ENCODE results near the gene ABHD14A. TPM values are rescaled to one million over a fixed set of nuclear protein-coding genes. Genes with fewer than 3 reads are reported as not detected.

ABHD14A gene
- total and polyA plus RNA-seq, 9 donors, result 5.1 to 36.1 (median 27.4) TPM

DNA sequence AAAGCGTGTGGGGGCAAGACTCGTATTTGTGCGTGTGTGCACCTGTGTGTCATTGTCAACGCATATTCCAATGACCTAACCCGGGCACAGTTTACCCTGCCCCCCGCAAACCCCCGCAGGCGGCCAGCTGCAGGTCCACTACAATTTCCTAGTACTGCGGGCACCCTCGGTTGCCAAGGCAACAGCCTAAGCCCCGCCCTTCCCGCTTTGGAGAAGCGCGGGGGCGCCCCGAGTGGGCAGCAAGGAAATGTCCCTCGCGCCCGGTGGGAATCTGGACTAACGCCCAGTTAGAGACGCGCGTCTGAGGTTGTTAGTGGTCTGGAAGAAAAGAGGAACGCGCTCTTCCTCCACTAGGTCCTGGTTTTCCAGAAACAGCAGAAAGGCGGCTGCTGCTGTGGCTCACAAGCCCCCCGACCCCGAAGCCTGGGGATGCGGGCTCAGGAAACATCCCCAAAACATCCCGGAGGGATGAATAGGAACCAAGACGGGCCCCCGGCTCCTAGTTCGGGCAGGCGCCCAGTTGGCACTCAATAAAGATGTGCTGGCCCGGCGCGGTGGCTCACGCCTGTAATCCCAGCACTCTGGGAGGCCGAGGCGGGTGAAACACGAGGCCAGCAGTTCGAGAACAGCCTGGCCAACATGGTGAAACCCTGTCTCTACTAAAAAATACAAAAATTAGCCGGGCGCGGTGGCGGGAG lies 1.1 kb downstream of the ABHD14A start:
- DNase-seq, result peak; percentile 87 to 94 (median 90)
- peak overlapping the region; percentile 44 for H3K4me3 ChIP-seq

DNA sequence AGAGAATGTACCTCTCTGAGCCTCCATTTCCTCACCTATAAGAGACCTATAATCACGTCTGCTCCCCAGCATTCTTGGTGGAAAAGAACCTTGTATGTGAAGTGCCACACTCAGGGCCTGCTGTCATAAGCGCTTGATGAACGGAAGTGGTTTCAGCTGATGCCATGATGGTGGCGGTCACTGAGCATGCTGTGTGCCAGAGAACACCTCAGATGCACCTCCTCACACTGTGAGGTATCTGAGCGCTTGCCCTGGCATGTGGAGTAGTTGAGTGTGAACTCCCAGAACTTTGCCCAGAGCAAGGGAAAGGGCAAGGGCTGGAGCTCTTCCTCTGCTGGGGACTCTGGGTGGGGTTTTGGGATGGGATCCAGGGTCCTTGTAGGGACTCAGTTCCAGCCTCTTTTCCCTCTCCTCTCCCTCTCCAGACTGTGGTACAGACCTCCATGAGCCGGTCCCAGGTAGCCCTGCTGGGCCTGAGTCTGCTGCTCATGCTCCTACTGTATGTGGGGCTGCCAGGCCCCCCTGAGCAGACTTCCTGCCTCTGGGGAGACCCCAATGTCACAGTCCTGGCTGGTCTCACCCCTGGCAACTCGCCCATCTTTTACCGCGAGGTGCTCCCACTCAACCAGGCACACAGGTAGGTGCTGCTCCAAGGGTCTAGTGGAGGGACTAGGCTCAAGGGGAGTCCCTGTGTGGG lies 2.7 kb downstream of the ABHD14A start:
- Histone ChIP-seq H3K4me1 (ENCODE audit: insufficient read depth) (peaks cover 5% of the 10 kb centered on the region), H3K27me3 (no peaks in the 10 kb centered on the region), H3K27ac (no peak overlapping the region), H3K36me3 (no peaks in the 10 kb centered on the region), H3K9me3 (no peaks in the 10 kb centered on the region), H3K4me3 (no peak overlapping the region)
- no peak for DNase-seq
- 85 to 88% (median 85%) methylated on average over 6 to 9 of the region's 9 CpGs for WGBS, 3 donors
- TF ChIP-seq POLR2A (IDR thresholded peaks at IDR 0.05) (no peak), EP300 (IDR thresholded peaks at IDR 0.05) (no peak)
- TF ChIP-seq, protein P1, sequence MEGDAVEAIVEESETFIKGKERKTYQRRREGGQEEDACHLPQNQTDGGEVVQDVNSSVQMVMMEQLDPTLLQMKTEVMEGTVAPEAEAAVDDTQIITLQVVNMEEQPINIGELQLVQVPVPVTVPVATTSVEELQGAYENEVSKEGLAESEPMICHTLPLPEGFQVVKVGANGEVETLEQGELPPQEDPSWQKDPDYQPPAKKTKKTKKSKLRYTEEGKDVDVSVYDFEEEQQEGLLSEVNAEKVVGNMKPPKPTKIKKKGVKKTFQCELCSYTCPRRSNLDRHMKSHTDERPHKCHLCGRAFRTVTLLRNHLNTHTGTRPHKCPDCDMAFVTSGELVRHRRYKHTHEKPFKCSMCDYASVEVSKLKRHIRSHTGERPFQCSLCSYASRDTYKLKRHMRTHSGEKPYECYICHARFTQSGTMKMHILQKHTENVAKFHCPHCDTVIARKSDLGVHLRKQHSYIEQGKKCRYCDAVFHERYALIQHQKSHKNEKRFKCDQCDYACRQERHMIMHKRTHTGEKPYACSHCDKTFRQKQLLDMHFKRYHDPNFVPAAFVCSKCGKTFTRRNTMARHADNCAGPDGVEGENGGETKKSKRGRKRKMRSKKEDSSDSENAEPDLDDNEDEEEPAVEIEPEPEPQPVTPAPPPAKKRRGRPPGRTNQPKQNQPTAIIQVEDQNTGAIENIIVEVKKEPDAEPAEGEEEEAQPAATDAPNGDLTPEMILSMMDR (IDR thresholded peaks at IDR 0.05), result no peak
- intact Hi-C loops (cut with DNase I), result no loop called here

More for the DNA sequence above, 1.1 kb downstream of the ABHD14A start:
- intact Hi-C loops (cut with DNase I), result no loop called here
- Histone ChIP-seq H3K4me1 (ENCODE audit: insufficient read depth) (peaks cover 3% of the 10 kb centered on the region), H3K27ac (peak overlapping the region; percentile 1 to 88), H3K9me3 (no peaks in the 10 kb centered on the region), H3K36me3 (no peaks in the 10 kb centered on the region), H3K27me3 (no peaks in the 10 kb centered on the region)
- TF ChIP-seq, protein P1 (IDR thresholded peaks at IDR 0.05), result peak in 1 of 3 donors; percentile 18
- no peak for TF ChIP-seq POLR2A (IDR thresholded peaks at IDR 0.05)
- WGBS, 3 donors, result 23 to 29% (median 23%) methylated on average over 46 of the region's 46 CpGs

DNA sequence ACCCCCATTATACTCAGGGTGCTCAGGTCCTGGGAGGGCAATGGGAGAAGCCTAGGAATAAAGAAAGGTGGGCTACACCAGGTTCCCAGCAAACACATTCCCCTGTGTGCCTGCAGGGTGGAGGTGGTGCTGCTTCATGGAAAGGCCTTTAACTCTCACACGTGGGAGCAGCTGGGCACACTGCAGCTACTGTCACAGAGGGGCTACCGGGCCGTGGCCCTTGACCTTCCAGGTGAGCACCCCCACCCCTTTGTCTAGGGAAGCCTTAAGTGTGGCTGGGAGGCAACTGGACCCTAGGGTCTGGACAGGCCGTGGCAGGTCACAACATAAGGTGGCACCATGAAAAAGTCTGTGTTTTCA lies 3.3 kb downstream of the ABHD14A start:
- Histone ChIP-seq H3K4me3 (no peak overlapping the region), H3K4me1 (ENCODE audit: insufficient read depth) (peaks cover 5% of the 10 kb centered on the region), H3K27ac (no peak overlapping the region), H3K9me3 (no peaks in the 10 kb centered on the region), H3K36me3 (no peaks in the 10 kb centered on the region), H3K27me3 (no peaks in the 10 kb centered on the region)
- no peak for DNase-seq
- WGBS, 3 donors, result 71 to 75% (median 73%) methylated on average over 4 of the region's 4 CpGs
- intact Hi-C loops (cut with DNase I), result no loop called here
- TF ChIP-seq EP300 (IDR thresholded peaks at IDR 0.05) (no peak), POLR2A (IDR thresholded peaks at IDR 0.05) (no peak)
- TF ChIP-seq, protein P1 (IDR thresholded peaks at IDR 0.05), result no peak

DNA sequence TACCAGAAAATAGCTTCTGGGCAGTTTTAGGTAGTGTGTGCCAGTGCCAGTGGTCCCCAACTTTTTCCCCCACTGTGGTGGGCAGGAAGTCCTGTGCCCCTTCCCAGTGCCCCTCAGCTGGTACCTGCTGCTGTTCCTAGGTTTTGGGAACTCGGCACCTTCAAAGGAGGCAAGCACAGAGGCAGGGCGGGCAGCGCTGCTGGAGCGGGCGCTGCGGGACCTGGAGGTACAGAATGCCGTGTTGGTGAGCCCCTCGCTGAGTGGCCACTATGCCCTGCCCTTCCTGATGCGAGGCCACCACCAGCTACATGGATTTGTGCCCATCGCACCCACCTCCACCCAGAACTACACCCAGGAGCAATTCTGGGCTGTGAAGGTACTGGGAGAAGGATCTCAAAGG lies 5.4 kb downstream of the ABHD14A start:
- intact Hi-C loops (cut with DNase I), result no loop called here
- Histone ChIP-seq H3K9me3 (no peaks in the 10 kb centered on the region), H3K36me3 (no peaks in the 10 kb centered on the region), H3K27ac (no peak overlapping the region), H3K4me1 (ENCODE audit: insufficient read depth) (peaks cover 9% of the 10 kb centered on the region), H3K4me3 (no peak overlapping the region), H3K27me3 (no peaks in the 10 kb centered on the region)
- TF ChIP-seq POLR2A (IDR thresholded peaks at IDR 0.05) (no peak), EP300 (IDR thresholded peaks at IDR 0.05) (no peak)
- TF ChIP-seq, protein P1 (IDR thresholded peaks at IDR 0.05), result no peak
- 93 to 98% (median 97%) methylated on average over 10 of the region's 10 CpGs for WGBS, 3 donors
- no peak for DNase-seq

All from ovary (tissue), 9 donors.